Erythroblast (primary cell): ENCODE data around the gene NUP210.

ENCODE experiments used
- GATA1 ChIP-seq: IDR thresholded peaks from 2 replicates; pipeline ENCODE4 v1.6.1; 2011; ENCODE audit warnings: low read depth, mild to moderate bottlenecking, control low read depth, low read length, moderate library complexity
- POLR2A ChIP-seq: IDR thresholded peaks from 2 replicates; pipeline ENCODE4 v1.6.1; 2011; ENCODE audit warnings: mild to moderate bottlenecking, low read length

- TF ChIP-seq POLR2A (no peak), GATA1 (no peak)
Observed at GRCh38 chr3:13348661-13349396, 71.3 kb downstream of the NUP210 start.
